CD4-positive, alpha-beta T cell treated with Interleukin-15 for 4 hours (primary cell): Measurements from ENCODE around the gene DMD.

Experiments used
- DNase-seq: peaks from one replicate; pipeline ENCODE4 v3.0.0-alpha.2; 2020; ENCODE audit warnings: low spot score

Gene DMD

GRCh38 chrX:33041141-33041540, 170.2 kb downstream of the DMD start:
- no peak for DNase-seq

- no peak for DNase-seq
Measured at GRCh38 chrX:33032700-33033099, 178.6 kb downstream of the DMD start.

DNA sequence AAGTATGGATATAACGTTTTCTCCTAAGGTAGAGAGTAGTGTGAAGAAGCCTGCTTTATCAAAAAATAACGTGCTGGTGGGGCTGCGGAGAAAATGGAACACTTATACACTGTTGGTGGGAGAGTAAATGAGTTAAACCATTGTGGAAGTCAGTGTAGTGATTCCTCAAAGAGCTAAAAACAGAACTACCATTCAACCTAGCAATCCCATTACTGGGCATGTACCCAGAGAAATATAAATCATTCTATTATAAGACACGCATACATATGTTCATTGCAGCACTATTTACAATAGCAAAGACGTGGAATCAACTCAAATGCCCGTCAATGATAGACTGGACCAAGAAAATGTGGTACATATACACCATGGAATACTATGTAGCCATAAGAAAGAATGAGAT, 196.4 kb downstream of the DMD start:
- no peak for DNase-seq

DNA sequence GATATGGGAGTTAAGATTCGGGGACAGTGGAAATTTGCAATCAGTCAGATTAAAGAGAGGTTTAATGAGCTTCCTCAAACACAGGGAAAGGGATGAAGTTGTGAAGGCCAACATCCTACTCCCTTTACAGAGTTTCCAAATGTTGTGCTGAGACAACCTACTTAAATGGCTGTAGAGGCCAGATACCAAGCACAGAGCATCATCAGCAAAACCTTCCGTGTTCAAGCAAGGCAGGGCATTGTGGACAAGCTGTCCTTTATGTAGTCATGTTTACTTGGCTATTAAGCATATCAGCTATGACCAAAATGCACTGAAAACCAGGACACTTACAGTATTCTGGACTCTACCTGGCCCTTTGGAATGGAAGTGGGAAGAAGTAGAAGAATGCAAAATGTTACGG, 197.3 kb downstream of the DMD start:
- no peak for DNase-seq

- DNase-seq = no peak
Measured at GRCh38 chrX:33001107-33001506, 210.2 kb downstream of the DMD start.

GRCh38 chrX:32998776-32999175, 212.6 kb downstream of the DMD start:
- DNase-seq = no peak

DNA sequence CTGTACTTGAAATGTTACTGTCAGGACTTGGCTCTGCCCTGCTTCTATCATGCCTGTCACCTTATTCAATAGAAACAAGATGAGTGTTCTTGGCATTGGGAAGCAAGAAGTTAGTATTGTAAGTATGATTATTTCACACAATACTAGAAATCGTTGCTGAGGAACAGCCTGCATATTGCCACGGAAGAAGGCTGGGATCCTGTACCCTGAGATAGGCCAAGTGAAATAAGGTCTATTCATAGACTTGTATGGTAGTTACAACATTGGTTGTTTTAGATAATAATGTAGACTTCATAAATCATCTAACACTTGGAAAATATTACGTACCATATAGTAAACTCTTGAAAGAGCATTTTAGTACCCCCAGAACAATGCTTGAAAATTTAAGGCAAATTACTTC, 215.9 kb downstream of the DMD start:
- no peak for DNase-seq

DNA sequence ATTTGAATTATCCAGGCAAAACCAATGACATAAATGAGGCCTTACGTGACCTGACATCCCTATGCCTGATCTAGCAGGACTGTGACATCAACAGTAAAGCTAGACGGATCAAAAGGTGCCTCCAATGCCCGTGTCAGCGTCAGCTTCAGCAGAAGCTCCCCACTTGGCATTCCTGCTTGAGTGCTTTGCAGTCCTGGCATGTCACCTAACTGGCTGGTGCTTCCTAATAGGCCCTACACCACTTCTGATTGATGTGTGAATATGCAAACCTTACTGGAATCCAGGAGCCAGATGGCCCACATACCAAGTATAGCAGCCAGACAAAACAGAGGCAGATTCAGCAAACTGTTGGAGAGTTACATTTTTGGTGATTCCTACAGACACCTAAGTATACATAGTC, 224.2 kb downstream of the DMD start:
- DNase-seq = no peak

- DNase-seq = no peak
Measured at GRCh38 chrX:32985544-32985943, 225.8 kb downstream of the DMD start.

DNA sequence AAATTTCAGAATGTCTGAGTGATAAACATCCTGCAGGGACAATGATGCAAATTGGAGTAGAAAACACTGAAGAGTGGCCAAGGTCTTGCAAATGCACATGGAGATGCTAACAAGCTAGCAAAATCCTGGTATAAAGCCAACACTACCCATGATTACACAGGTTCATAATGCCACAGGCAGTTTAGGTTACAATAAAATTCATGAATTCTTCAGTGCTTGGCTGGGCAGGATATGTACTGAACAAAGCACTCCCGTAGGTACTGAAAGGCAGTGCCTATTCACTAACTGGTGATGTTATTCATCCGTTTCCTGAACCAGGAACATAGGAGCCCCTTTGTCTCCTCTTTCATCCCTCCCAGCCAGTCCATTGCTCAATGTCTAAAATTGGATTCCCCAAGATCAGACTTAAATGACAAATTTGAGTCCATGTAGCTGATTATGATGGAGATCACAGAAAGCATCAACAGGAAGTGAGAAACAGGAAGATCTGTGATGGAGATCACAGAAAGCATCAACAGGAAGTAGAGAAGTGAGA, 244.5 kb downstream of the DMD start:
- DNase-seq = no peak

DNA sequence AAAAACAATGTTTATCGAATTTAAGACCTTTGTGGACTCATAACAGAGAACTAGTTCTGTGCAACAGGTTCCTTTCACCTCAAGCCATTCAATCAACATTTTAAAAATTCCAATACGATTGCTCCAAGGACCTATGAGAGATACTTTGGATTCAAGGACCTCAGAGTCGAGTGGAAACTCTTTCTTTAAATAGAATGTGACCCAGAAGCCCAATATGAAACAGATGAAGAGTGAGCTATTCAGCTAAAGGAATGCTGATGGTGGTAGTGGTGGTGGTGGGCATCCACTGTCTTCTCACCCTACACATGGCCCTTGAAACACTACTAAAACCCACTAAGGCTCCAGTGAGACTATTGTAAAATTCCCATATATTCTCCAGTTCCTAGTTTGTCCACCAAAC, 257.2 kb downstream of the DMD start:
- DNase-seq = no peak

GRCh38 chrX:32948130-32948529, 263.2 kb downstream of the DMD start:
- no peak for DNase-seq

DNA sequence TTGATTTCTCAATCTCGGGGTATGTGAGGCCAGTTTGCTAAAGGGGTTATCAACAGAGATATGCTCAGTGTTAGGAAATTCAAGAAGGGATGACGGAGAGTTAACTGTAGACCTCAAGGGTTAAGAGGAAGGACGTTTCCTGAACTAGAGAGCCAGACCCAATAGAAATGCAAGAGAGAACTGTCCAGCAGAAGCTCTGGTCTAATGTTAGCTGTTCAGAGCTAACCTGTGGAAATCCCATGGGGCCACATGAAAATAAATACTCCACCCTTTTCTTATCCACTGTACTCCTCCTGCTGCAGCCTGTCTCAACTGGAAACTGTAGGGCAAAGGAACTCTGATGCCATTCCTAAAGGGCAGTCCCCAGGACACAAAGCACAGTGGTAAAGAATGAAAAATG, 274.3 kb downstream of the DMD start:
- DNase-seq = no peak

- no peak for DNase-seq
Measured at GRCh38 chrX:32933548-32933947, 277.8 kb downstream of the DMD start.

DNA sequence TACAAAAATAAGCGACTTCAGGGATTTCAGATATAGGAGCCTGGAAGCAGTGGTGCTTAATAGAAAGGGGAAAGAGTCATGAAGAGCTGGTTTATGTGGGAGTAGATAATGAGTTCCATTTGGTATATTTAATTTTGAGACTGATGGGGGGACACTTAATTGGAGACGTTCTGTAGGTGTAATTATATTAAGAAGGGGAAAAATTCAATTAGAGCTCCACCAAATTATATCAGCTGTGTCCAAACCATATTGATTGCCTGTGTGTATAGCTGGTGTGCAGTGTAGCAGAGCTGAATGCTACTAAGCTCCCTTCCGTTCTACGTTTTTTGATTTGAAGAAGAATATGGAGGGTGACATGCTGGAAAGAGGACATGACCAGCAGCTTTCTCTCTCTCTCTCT, 282.3 kb downstream of the DMD start:
- DNase-seq = no peak

GRCh38 chrX:32896088-32896487, 315.3 kb downstream of the DMD start:
- no peak for DNase-seq

- DNase-seq = no peak
Measured at GRCh38 chrX:32894679-32895078, 316.7 kb downstream of the DMD start.

- DNase-seq = no peak
Measured at GRCh38 chrX:32893751-32894150, 317.6 kb downstream of the DMD start.

GRCh38 chrX:32877592-32877991, 333.8 kb downstream of the DMD start:
- no peak for DNase-seq

DNA sequence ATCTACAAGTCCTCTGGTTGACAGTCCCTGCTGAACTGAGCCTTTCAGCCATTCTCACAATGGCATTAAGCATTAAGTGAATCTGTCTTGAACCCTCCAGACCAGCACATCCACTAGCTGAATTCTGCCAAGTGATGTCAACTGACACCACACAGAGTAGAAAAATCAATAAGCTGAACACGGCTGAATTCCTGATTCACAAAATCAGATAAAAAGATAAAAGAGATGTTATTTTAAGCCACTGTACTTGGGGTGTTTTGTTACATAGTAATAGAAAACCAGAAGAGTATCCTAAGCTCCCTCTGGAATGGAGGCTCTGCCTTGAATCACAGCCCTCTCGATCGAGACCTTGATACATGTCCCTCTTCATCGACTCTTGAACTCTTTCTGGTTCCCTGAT, 336.5 kb downstream of the DMD start:
- DNase-seq = no peak

DNA sequence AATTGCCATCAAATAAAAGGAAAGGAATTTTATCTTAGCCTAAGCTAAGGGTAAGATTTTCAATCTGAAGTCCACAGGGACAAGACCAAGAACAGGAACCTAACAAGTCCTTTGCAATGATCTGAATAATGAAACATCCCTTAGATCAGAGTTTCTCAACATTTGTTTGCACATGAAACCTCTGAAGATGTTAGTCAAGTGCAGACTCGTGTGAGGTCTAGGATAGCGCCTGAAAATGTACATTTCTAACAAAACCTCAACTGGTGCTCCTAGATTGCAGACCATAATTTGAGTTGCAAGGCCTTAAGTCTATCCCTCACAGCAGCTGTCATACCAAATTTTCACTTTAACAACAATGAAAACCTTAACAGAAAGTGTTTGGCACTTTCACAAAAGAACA, 337.6 kb downstream of the DMD start:
- no peak for DNase-seq

- no peak for DNase-seq
Measured at GRCh38 chrX:32871636-32872035, 339.7 kb downstream of the DMD start.

DNA sequence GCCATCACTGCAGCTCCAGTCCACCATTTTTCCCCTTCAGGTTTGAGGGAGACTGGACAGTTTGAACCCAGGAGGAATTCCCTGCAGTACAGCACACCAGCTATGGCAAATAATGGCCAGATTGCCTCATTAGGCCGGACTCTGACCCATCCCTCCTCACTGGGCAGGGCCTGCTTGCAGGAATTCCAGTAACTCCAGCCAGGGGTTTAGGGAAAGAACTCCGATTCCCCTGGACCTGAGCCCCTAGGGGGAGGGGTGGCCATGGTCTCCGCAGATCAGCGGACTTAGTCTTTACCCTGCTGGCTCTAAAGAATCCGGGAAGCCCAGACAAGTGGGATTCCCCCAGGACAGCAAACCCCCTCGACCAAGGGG, 342.8 kb downstream of the DMD start:
- no peak for DNase-seq

DNA sequence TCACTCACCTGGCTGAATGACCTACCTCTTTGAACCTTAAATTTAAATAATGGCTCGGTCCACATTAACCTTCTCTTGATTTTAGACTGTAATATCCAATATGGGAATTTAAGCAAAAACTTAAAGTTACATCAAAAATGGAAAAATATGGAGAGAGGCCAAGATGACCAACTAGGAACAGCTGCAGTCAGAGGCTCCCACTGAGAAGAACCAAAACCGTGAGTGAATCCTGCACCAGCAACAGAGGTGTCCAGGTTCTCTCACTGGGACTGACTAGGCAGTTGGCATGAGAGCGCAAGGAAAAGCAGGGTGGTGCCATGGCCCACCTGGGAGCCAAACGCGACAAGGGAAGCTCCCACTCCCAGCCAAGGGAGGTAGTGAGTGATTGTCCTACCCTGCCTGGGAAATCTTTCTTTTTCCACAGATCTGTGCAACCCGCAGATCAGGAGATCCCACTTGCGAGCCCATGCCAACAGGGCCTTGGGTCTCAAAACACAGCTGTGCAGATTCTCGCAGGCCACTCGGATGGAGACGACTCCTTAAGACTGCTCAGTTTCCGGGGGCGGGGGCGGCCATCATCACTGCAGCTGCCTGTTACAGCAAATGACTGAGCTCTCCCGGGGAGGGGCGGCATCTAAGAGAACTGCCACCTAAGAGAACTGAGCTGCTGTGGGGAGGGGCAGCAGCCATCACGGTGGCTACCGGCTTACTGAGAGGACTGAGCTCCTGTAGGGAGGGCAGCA, 343.4 kb downstream of the DMD start:
- no peak for DNase-seq
